Measurements from ENCODE around the gene HPSE. TPM values are rescaled to one million over a fixed set of nuclear protein-coding genes. Genes with fewer than 3 reads are reported as not detected.
A peak's percentile ranks its signal among the peaks of the same experiment; 100 is the strongest.

HPSE gene
- total and polyA plus RNA-seq, 9 of the 15 experiments (the other 6 are each of a cell fraction or from before 2014, with no cell fraction given), result 0.01 to 0.42 (median 0.14) TPM; not detected in 1

GRCh38 chr4:83284193-83285054 lies 50.2 kb downstream of the HPSE start, which contains the start of gene COQ2 (continued):
- TF ChIP-seq GABPB1 (CRISPR knock-in tag; IDR thresholded peaks at IDR 0.05) (peak; percentile 19; the same call in 1 of the 2 replicates), NONO (IDR thresholded peaks at IDR 0.05; ENCODE audit: low read depth in 2 of 2, low read length in 1 of 2) (peak; percentile 88 to 96), MXI1 (IDR thresholded peaks at IDR 0.05; ENCODE audit: low read depth, low read length) (no peak), USF2 (CRISPR knock-in tag; IDR thresholded peaks at IDR 0.05) (no peak), ZFX (CRISPR knock-in tag; IDR thresholded peaks at IDR 0.05) (peak; percentile 87), PML (IDR thresholded peaks at IDR 0.05; ENCODE audit: low read length) (0 out of 2 replicates have a peak, but pooled peaks have one; percentile 19), ZNF511 (CRISPR knock-in tag; IDR thresholded peaks at IDR 0.05) (peak; percentile 66), SETDB1 (IDR thresholded peaks at IDR 0.05; ENCODE audit: low read length) (no peak), ZNF408 (CRISPR knock-in tag; IDR thresholded peaks at IDR 0.05; ENCODE audit: low read depth) (no peak), HDAC1 (IDR thresholded peaks at IDR 0.05) (peak in 1 of 2 experiments; percentile 50; a peak in 1 of 4 replicates), FOXA3 (CRISPR knock-in tag; conservative IDR thresholded peaks at IDR 0.05 in 1 of 2, IDR thresholded peaks at IDR 0.05 in 1 of 2) (peak in 1 of 2 experiments; percentile 45; a peak in 1 of 4 replicates), ZNF274 (IDR thresholded peaks at IDR 0.05; ENCODE audit: borderline replicate concordance, low read depth, low read length) (no peak), UBTF (IDR thresholded peaks at IDR 0.05; ENCODE audit: borderline replicate concordance in 1 of 2, low read depth in 2 of 2, low read length in 2 of 2) (peak; percentile 43 to 88; a peak in 2 of 4 replicates)

All from K562 (cell line).